NCI-H524 treated with DMSO at 0.1 percent for 48 hours (cell line): ENCODE measurements around the gene THRAP3.
"Not testable (repeated sequence)": the region's sequence is repeated elsewhere in the genome, so short reads cannot be mapped to it uniquely, and the experiment has no call there.

ENCODE experiments used
- DNase-seq: peaks from one replicate; lab custom pipeline; 2025; lab: John Stamatoyannopoulos, UW

Gene THRAP3

GRCh38 chr1:36248250-36248894 lies 24.1 kb downstream of the THRAP3 start:
- no peak for DNase-seq

GRCh38 chr1:36251794-36252481 lies 27.7 kb downstream of the THRAP3 start:
- no peak for DNase-seq

DNA sequence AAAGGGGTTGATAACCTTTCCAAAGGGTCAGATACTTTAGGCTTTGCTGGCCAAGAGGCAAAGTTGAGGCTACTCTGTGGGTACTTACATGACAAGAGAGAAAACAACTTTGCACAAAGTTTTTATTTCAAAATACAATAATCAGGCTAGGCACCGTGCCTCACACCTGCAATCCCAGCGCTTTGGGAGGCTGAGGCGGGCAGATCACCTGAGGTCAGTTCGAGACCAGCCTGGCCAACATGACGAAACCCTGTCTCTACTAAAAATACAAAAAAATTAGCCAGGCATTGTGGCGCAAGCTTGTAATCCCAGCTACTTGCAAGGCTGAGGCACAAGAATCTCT lies 28.2 kb downstream of the THRAP3 start:
- DNase-seq: not testable (repeated sequence)

- no peak for DNase-seq
Measured at GRCh38 chr1:36253161-36253862, 29.1 kb downstream of the THRAP3 start.

GRCh38 chr1:36256558-36257374 lies 32.5 kb downstream of the THRAP3 start:
- no peak for DNase-seq

GRCh38 chr1:36257375-36257767 lies 33.1 kb downstream of the THRAP3 start:
- DNase-seq: no peak

- DNase-seq: no peak
Measured at GRCh38 chr1:36258960-36259344, 34.7 kb downstream of the THRAP3 start.

GRCh38 chr1:36268981-36269380 lies 44.7 kb downstream of the THRAP3 start:
- DNase-seq: no peak

GRCh38 chr1:36269408-36269838 lies 45.2 kb downstream of the THRAP3 start:
- DNase-seq: no peak

- DNase-seq: no peak
Measured at GRCh38 chr1:36273024-36273423, 48.8 kb downstream of the THRAP3 start.

GRCh38 chr1:36274201-36274600 lies 50.0 kb downstream of the THRAP3 start:
- DNase-seq: no peak

GRCh38 chr1:36276688-36277087 lies 52.4 kb downstream of the THRAP3 start:
- no peak for DNase-seq

DNA sequence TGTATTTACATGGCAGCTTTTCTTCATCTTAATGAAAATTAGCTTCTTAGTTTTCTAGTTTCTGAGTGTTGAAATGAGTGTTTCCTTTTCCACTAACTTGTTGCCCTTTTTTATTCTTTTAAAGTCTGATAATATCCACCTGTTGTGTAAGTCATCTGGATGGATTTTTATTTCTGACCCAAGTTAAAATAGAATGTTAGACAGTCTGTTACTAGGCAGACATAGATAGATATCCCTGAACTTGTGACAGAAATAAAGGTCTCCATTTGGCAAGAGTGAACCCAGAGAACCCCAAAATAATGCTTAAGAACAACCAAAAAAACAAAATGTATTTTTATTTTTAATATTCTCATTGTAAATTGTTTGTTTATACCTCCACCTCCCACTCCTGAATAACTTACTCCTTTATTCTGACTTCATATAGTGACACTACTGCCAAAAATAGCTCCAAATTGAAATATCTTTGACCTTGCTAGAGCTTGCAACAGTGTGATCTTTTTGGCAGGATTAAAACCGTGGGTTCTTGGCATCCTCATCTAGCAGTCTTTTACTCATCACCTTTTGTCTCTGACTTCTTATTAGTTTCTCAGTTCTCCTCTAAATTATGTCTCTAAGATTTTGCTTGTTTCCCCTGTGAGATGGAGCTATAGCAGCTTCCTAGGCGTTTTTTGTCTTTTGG lies 55.0 kb downstream of the THRAP3 start:
- no peak for DNase-seq

GRCh38 chr1:36279789-36280296 lies 55.6 kb downstream of the THRAP3 start:
- DNase-seq: no peak

DNA sequence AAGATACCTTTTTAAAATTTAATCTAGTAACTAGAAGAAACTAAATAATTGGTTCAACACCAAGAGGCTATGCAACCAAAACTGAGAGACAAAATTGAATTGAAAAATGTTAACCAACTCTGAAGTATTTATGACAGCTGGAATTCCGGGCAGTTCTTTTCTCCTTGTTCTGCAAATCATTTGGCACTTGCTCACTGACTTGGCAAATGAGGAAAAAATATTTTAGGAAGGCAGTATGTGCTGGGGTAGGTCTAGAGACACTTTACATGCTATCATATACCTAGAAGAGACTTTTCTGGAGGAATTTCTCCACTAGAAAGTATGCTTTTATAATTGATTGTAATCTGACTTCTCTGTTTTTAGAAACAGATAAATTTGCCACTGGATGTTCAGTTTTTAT lies 59.8 kb downstream of the THRAP3 start:
- DNase-seq: no peak

- no peak for DNase-seq
Measured at GRCh38 chr1:36284517-36284916, 60.3 kb downstream of the THRAP3 start.

DNA sequence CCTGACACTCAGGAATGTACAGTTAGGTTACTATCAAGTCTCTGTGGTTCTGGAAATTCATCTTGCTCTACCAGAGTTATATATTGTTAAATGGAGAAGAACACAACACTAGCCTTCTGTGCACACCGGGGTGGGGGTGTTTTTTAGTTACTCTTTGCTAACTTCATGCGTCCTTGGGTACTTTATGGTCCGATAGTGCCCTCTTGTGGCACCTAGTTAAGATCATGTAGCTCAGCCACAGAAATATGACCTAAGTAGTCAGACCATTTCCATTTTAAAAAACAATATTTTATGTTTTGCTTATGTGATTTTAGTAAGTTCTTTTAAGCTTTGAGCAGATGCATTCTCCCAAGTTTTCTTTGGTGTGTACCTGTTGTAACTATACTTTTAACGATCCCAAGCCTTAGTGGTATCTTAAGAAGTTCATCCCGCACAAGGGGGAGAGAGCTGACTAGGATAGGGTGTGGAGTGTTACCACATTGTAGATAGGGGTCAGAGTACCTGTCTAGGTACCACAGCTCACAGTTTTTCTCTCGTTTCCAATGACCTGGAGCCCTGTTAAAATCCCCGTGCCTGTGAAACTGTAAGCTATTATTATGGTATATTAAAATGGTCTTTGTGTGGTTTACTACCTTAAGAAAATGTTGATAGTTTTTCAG lies 61.3 kb downstream of the THRAP3 start:
- peak; percentile 23 for DNase-seq

DNA sequence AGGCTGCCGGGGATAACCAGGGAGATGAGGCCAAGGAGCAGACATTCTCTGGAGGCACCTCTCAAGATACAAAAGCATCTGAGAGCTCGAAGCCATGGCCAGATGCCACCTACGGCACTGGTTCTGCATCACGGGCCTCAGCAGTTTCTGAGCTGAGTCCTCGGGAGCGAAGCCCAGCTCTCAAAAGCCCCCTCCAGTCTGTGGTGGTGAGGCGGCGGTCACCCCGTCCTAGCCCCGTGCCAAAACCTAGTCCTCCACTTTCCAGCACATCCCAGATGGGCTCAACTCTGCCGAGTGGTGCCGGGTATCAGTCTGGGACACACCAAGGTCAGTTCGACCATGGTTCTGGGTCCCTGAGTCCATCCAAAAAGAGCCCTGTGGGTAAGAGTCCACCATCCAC lies 62.6 kb downstream of the THRAP3 start:
- DNase-seq: no peak

DNA sequence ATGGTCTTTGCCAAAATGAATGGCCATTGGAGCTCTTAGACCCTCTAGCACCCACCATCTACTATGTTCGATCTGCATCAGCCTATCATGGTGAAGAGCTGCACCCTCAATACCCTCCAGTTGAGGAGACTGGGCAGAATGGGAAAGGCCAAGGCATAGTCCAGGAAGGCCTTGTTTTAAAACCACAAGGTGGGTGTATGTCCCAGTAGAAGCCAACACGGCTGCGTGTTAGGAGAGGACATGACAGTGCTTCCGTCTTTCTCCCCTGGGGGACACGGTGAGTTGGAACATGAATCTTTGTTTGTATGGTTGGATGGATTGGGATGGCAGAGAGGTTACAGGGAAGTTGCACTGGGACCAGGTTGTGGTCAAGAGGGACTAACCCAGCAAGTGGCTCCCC lies 63.4 kb downstream of the THRAP3 start:
- DNase-seq: no peak

- no peak for DNase-seq
Measured at GRCh38 chr1:36295390-36295789, 71.1 kb downstream of the THRAP3 start.

- no peak for DNase-seq
Measured at GRCh38 chr1:36297062-36297461, 72.8 kb downstream of the THRAP3 start.
